ENCODE results near the gene ACTRT3. TPM values are rescaled to one million over a fixed set of nuclear protein-coding genes. Genes with fewer than 3 reads are reported as not detected.

ACTRT3 gene
- total and polyA plus RNA-seq, 2 of the 13 experiments (the other 11 are each of a cell fraction or from before 2014, with no cell fraction given), result 0.42 to 0.97 TPM

GRCh38 chr3:169764312-169764881 lies 5.0 kb downstream of the ACTRT3 start (continued):
- peak; percentile 25; the same call in 1 of the 2 replicates for TF ChIP-seq KDM2A (CRISPR knock-in tag; IDR thresholded peaks at IDR 0.05; ENCODE audit: borderline replicate concordance, low read depth)
- no peak for TF ChIP-seq ZBTB7A (CRISPR knock-in tag; IDR thresholded peaks at IDR 0.05)
- TF ChIP-seq RBFOX2 (IDR thresholded peaks at IDR 0.05; ENCODE audit: low read depth, low read length), result peak; percentile 94; the same call in 1 of the 2 replicates
- 0 out of 2 replicates have a peak, but pooled peaks have one; percentile 38 for TF ChIP-seq ZNF337 (CRISPR knock-in tag; IDR thresholded peaks at IDR 0.05; ENCODE audit: borderline replicate concordance, low read depth)
- TF ChIP-seq ZNF615 (CRISPR knock-in tag; IDR thresholded peaks at IDR 0.05; ENCODE audit: borderline replicate concordance), result 0 out of 2 replicates have a peak, but pooled peaks have one; percentile 46
- TF ChIP-seq BRD4 (CRISPR knock-in tag; IDR thresholded peaks at IDR 0.05), result peak; percentile 33; the same call in 1 of the 2 replicates
- TF ChIP-seq, protein P1, sequence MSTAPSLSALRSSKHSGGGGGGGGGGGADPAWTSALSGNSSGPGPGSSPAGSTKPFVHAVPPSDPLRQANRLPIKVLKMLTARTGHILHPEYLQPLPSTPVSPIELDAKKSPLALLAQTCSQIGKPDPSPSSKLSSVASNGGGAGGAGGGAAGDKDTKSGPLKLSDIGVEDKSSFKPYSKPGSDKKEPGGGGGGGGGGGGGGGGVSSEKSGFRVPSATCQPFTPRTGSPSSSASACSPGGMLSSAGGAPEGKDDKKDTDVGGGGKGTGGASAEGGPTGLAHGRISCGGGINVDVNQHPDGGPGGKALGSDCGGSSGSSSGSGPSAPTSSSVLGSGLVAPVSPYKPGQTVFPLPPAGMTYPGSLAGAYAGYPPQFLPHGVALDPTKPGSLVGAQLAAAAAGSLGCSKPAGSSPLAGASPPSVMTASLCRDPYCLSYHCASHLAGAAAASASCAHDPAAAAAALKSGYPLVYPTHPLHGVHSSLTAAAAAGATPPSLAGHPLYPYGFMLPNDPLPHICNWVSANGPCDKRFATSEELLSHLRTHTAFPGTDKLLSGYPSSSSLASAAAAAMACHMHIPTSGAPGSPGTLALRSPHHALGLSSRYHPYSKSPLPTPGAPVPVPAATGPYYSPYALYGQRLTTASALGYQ (CRISPR knock-in tag; IDR thresholded peaks at IDR 0.05), result no peak
- TF ChIP-seq MTA1 (CRISPR knock-in tag; IDR thresholded peaks at IDR 0.05; ENCODE audit: borderline replicate concordance), result peak; percentile 55; the same call in 1 of the 2 replicates
- no peak for TF ChIP-seq TAF15 (IDR thresholded peaks at IDR 0.05; ENCODE audit: low read depth, low read length, poor library complexity, severe bottlenecking)
- peak; percentile 43; the same call in 1 of the 2 replicates for TF ChIP-seq KDM5B (CRISPR knock-in tag; IDR thresholded peaks at IDR 0.05; ENCODE audit: borderline replicate concordance)
- no peak for TF ChIP-seq ZHX2 (IDR thresholded peaks at IDR 0.05; ENCODE audit: low read depth)
- no peak for TF ChIP-seq ZHX2 (CRISPR knock-in tag; IDR thresholded peaks at IDR 0.05; ENCODE audit: borderline replicate concordance)
- no peak for TF ChIP-seq EP300 (IDR thresholded peaks at IDR 0.05; ENCODE audit: low read depth in 2 of 2, low read length in 2 of 2)
- TF ChIP-seq EP300 (CRISPR knock-in tag; IDR thresholded peaks at IDR 0.05; ENCODE audit: borderline replicate concordance), result no peak
- TF ChIP-seq MXD3 (CRISPR knock-in tag; IDR thresholded peaks at IDR 0.05), result peak; percentile 50; the same call in 1 of the 2 replicates
- no peak for TF ChIP-seq ZNF460 (CRISPR knock-in tag; IDR thresholded peaks at IDR 0.05; ENCODE audit: borderline replicate concordance)
- TF ChIP-seq CC2D1A (CRISPR knock-in tag; IDR thresholded peaks at IDR 0.05), result no peak
- no peak for TF ChIP-seq DBP (CRISPR knock-in tag; IDR thresholded peaks at IDR 0.05; ENCODE audit: not compliant biosample characterization)
